Mesenchymal stem cell (in vitro differentiated cells and primary cell): ENCODE results near the gene HEG1.

ENCODE experiments used
- DNase-seq: peaks from one replicate; pipeline ENCODE4 v3.0.0-alpha.2; 2013
- H2AFZ ChIP-seq: one replicate; pipeline ENCODE4 v1.6.1; 2013; ENCODE audit warnings: low read depth, mild to moderate bottlenecking, control low read depth, inconsistent platforms, low read length, moderate library complexity
- H2AK5ac ChIP-seq: 2 replicates; pipeline ENCODE4 v1.6.1; 2013; ENCODE audit warnings: low read length, moderate library complexity, mild to moderate bottlenecking, inconsistent platforms; ENCODE audit not compliant: severe bottlenecking
- H2BK120ac ChIP-seq: one replicate; pipeline ENCODE4 v1.6.1; 2013; ENCODE audit warnings: low read depth, mild to moderate bottlenecking, inconsistent platforms, low read length, moderate library complexity
- H2BK12ac ChIP-seq, 2 experiments: one replicate each; pipeline ENCODE4 v1.6.1; 2013; ENCODE audit warnings: inconsistent platforms in 2 of 2, low read length in 2 of 2, mild to moderate bottlenecking in 2 of 2, moderate library complexity in 2 of 2, control low read depth in 1 of 2
- H2BK15ac ChIP-seq: one replicate; pipeline ENCODE4 v1.6.1; 2013; ENCODE audit warnings: mild to moderate bottlenecking, low read depth, inconsistent platforms; ENCODE audit not compliant: poor library complexity, severe bottlenecking
- H2BK5ac ChIP-seq: 2 replicates; pipeline ENCODE4 v1.6.1; 2013; ENCODE audit warnings: low read depth, mild to moderate bottlenecking, low read length, control low read depth, inconsistent platforms; ENCODE audit not compliant: poor library complexity, severe bottlenecking
- H3K14ac ChIP-seq, 2 experiments: one replicate each; pipeline ENCODE4 v1.6.1; 2013; ENCODE audit warnings: inconsistent platforms in 2 of 2, low read length in 2 of 2, control low read depth in 1 of 2, mild to moderate bottlenecking in 1 of 2, moderate library complexity in 1 of 2
- H3K18ac ChIP-seq, 2 experiments: one replicate each; pipeline ENCODE4 v1.6.1; 2013; ENCODE audit warnings: inconsistent platforms in 2 of 2, low read length in 2 of 2, control low read depth in 1 of 2, low read depth in 1 of 2, mild to moderate bottlenecking in 1 of 2
- H3K23ac ChIP-seq, 2 experiments: one replicate each; pipeline ENCODE4 v1.6.1; 2013; ENCODE audit warnings: inconsistent platforms in 2 of 2, low read length in 2 of 2, mild to moderate bottlenecking in 2 of 2, moderate library complexity in 2 of 2, control low read depth in 1 of 2
- H3K27ac ChIP-seq: 2 replicates; pipeline ENCODE4 v1.5.1; 2013; ENCODE audit warnings: mild to moderate bottlenecking, moderate library complexity, low read length, control low read depth, inconsistent platforms; ENCODE audit not compliant: poor library complexity, severe bottlenecking
- H3K27me3 ChIP-seq, 2 experiments: 2 replicates each; pipeline versions ENCODE4 v1.6.1 to v1.7.0; 2013; ENCODE audit warnings: low read length in 2 of 2, mild to moderate bottlenecking in 2 of 2, moderate library complexity in 2 of 2, control low read depth in 1 of 2, inconsistent platforms in 1 of 2; ENCODE audit not compliant: control insufficient read depth in 1 of 2, insufficient read depth in 1 of 2
- H3K36me3 ChIP-seq, 2 experiments: 2 replicates each; pipeline versions ENCODE4 v1.6.1 to v1.7.0; 2013; ENCODE audit warnings: low read length in 2 of 2, control low read depth in 1 of 2, inconsistent platforms in 1 of 2, low read depth in 1 of 2, mild to moderate bottlenecking in 1 of 2; ENCODE audit not compliant: insufficient read depth in 2 of 2, control insufficient read depth in 1 of 2
- H3K4ac ChIP-seq, 2 experiments: one replicate each; pipeline ENCODE4 v1.6.1; 2013; ENCODE audit warnings: inconsistent platforms in 2 of 2, low read length in 2 of 2, mild to moderate bottlenecking in 2 of 2, moderate library complexity in 2 of 2, control low read depth in 1 of 2, low read depth in 1 of 2
- H3K4me1 ChIP-seq: 2 replicates; pipeline ENCODE4 v1.6.1; 2013; ENCODE audit warnings: low read depth, low read length, control low read depth; ENCODE audit not compliant: control insufficient read depth, insufficient read depth
- H3K4me2 ChIP-seq: 2 replicates; pipeline ENCODE4 v1.6.1; 2013; ENCODE audit warnings: low read length, mild to moderate bottlenecking, inconsistent platforms; ENCODE audit not compliant: poor library complexity, severe bottlenecking
- H3K4me3 ChIP-seq, 2 experiments: 2 replicates each; pipeline versions ENCODE4 v1.5.1 to v1.7.0; 2013; ENCODE audit warnings: low read length in 2 of 2, mild to moderate bottlenecking in 2 of 2, control low read depth in 1 of 2, low read depth in 1 of 2; ENCODE audit not compliant: insufficient read depth in 1 of 2
- H3K79me1 ChIP-seq: replicated peaks from 2 replicates; pipeline ENCODE4 v1.6.1; 2013; ENCODE audit warnings: mild to moderate bottlenecking, control low read depth, low read length, inconsistent platforms; ENCODE audit not compliant: poor library complexity, severe bottlenecking
- H3K9ac ChIP-seq: 2 replicates; pipeline ENCODE4 v1.7.0; 2013; ENCODE audit warnings: mild to moderate bottlenecking, low read length, moderate library complexity
- H3K9me3 ChIP-seq: 2 replicates; pipeline ENCODE4 v1.7.0; 2013; ENCODE audit warnings: mild to moderate bottlenecking, low read length; ENCODE audit not compliant: control insufficient read depth
- H4K8ac ChIP-seq: one replicate; pipeline ENCODE4 v1.6.1; 2013; ENCODE audit warnings: inconsistent platforms, mild to moderate bottlenecking, low read length, moderate library complexity
- H4K91ac ChIP-seq: one replicate; pipeline ENCODE4 v1.6.1; 2013; ENCODE audit warnings: mild to moderate bottlenecking, low read length, inconsistent platforms
- WGBS: methylation state at CpG from one replicate; pipeline ENCODE4 v1.1.7; 2013; ENCODE audit warnings: mixed read lengths; 5-methylcytosine and 5-hydroxymethylcytosine counted together

HEG1 gene

GRCh38 chr3:125022206-125022605 lies 33.6 kb downstream of the HEG1 start:
- Histone ChIP-seq H3K79me1 (peaks cover 25% of the 10 kb centered on the region), H3K14ac (no peak overlapping the region), H2AK5ac (no peak overlapping the region), H3K4ac (no peak overlapping the region), H3K27ac (no peak overlapping the region), H2BK12ac (no peak overlapping the region), H3K4me1 (no peaks in the 10 kb centered on the region), H2BK5ac (no peak overlapping the region), H2BK15ac (no peak overlapping the region), H3K18ac (no peak overlapping the region), H3K36me3 (peaks cover 32 to 95% of the 10 kb centered on the region in 2 experiments), H3K9me3 (no peaks in the 10 kb centered on the region), H2BK120ac (no peak overlapping the region), H3K4me2 (no peak overlapping the region), H3K4me3 (no peak overlapping the region), H4K8ac (no peak overlapping the region), H3K27me3 (no peaks in the 10 kb centered on the region), H4K91ac (no peak overlapping the region), H2AFZ (no peak overlapping the region), H3K23ac (no peak overlapping the region), H3K9ac (no peak overlapping the region)
- WGBS: 80% methylated on average over 1 of the region's 2 CpGs
- no peak for DNase-seq

DNA sequence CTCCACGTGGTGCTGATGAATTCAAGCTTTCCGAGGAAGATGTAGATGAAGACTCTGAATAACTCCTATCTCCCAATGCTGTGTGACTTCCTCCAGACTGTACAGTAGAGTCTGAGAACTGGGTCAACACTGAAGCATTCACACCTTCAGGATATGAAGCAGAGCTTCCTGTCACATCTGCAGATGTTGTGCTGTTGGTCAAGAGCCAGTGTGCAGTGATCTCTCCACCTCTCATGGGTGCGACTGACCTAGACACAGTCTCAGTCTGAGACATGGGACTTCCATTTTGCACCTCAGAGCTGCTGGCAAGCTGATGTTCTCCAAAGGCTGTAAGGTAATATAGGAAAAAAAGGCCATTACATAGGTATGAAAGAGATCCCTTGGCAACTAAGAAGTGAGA lies 36.5 kb downstream of the HEG1 start:
- Histone ChIP-seq H4K91ac (no peak overlapping the region), H2BK120ac (no peak overlapping the region), H3K36me3 (peaks cover 26 to 93% of the 10 kb centered on the region in 2 experiments), H3K4ac (no peak overlapping the region), H3K18ac (no peak overlapping the region), H2AK5ac (no peak overlapping the region), H3K4me3 (no peak overlapping the region), H3K9me3 (no peaks in the 10 kb centered on the region), H3K4me1 (no peaks in the 10 kb centered on the region), H3K4me2 (no peak overlapping the region), H3K23ac (no peak overlapping the region), H2BK12ac (no peak overlapping the region), H2BK15ac (no peak overlapping the region), H2BK5ac (no peak overlapping the region), H3K27me3 (no peaks in the 10 kb centered on the region), H3K27ac (no peak overlapping the region), H3K9ac (no peak overlapping the region), H3K14ac (no peak overlapping the region), H2AFZ (no peak overlapping the region), H3K79me1 (peaks cover 21% of the 10 kb centered on the region), H4K8ac (no peak overlapping the region)
- WGBS: 97% methylated on average over 3 of the region's 3 CpGs
- no peak for DNase-seq

- no peak overlapping the region for H2BK15ac ChIP-seq
- H3K4me1 ChIP-seq: no peaks in the 10 kb centered on the region
- H3K4me2 ChIP-seq: no peak overlapping the region
- no peak overlapping the region for H2BK12ac ChIP-seq
- H2BK5ac ChIP-seq: no peak overlapping the region
- no peak overlapping the region for H3K4ac ChIP-seq
- no peak overlapping the region for H2AFZ ChIP-seq
- H3K79me1 ChIP-seq: peaks cover 17% of the 10 kb centered on the region
- no peak overlapping the region for H4K91ac ChIP-seq
- H3K9ac ChIP-seq: no peak overlapping the region
- H4K8ac ChIP-seq: no peak overlapping the region
- H3K18ac ChIP-seq: no peak overlapping the region
- H2AK5ac ChIP-seq: no peak overlapping the region
- H3K36me3 ChIP-seq: peaks cover 43 to 95% of the 10 kb centered on the region in 2 experiments
- H3K27ac ChIP-seq: no peak overlapping the region
- no peaks in the 10 kb centered on the region for H3K9me3 ChIP-seq
- H3K27me3 ChIP-seq: no peaks in the 10 kb centered on the region
- no peak overlapping the region for H2BK120ac ChIP-seq
- H3K23ac ChIP-seq: no peak overlapping the region
- no peak overlapping the region for H3K4me3 ChIP-seq
- DNase-seq: no peak
- 82% methylated on average over 2 of the region's 2 CpGs for WGBS
- no peak overlapping the region for H3K14ac ChIP-seq
These were observed 38.4 kb downstream of the HEG1 start for GRCh38 chr3:125017406-125017805.

DNA sequence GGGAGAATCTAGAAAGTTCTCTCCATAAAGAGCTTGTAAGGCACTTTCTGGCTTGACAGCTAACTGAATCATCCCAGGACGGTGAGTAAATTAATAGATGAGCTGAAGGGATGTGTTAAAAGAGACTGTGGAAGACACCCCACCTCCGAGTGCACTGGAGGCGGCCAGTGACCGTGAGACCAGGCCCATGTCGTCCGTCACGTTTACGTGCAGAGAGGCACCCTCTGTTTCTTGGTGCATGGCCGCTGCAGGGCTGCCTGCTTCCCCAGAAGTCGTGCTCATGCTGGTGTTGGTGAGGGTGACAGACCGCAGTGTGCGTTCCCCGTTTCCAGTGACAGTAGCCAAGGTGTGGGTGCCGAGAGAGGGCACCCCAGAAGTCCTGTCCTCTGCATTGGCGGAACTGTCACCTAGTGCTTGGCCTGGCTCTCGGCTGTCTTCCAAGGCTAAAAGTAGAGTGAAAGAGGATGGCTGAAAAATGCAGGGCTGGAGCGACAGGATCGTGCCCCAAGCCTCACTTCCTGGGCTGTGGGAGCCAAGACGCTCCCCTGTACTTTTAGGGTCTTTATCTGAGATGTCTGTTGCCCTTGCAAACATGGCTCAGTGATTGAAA lies 41.1 kb downstream of the HEG1 start:
- no peak overlapping the region for H3K4ac ChIP-seq
- H3K4me1 ChIP-seq: peaks cover 7% of the 10 kb centered on the region
- H2BK12ac ChIP-seq: no peak overlapping the region
- H3K23ac ChIP-seq: peak overlapping the region in 1 of 2 experiments; percentile 70
- H3K79me1 ChIP-seq: peaks cover 21% of the 10 kb centered on the region
- no peak overlapping the region for H4K8ac ChIP-seq
- no peak overlapping the region for H3K4me3 ChIP-seq
- H3K27ac ChIP-seq: no peak overlapping the region
- no peak overlapping the region for H2AK5ac ChIP-seq
- H2BK120ac ChIP-seq: no peak overlapping the region
- peaks cover 48 to 95% of the 10 kb centered on the region in 2 experiments for H3K36me3 ChIP-seq
- H3K18ac ChIP-seq: no peak overlapping the region
- WGBS: 90% methylated on average over 19 of the region's 19 CpGs
- no peak overlapping the region for H3K9ac ChIP-seq
- H2BK5ac ChIP-seq: no peak overlapping the region
- no peak for DNase-seq
- H3K4me2 ChIP-seq: no peak overlapping the region
- H4K91ac ChIP-seq: no peak overlapping the region
- H2BK15ac ChIP-seq: no peak overlapping the region
- no peak overlapping the region for H2AFZ ChIP-seq
- no peak overlapping the region for H3K14ac ChIP-seq
- no peaks in the 10 kb centered on the region for H3K27me3 ChIP-seq
- no peaks in the 10 kb centered on the region for H3K9me3 ChIP-seq
